Measurements from ENCODE around the gene LMAN2. TPM values are rescaled to one million over a fixed set of nuclear protein-coding genes. Genes with fewer than 3 reads are reported as not detected.
A peak's percentile ranks its signal among the peaks of the same experiment; 100 is the strongest.

The LMAN2 gene
- total and polyA plus RNA-seq, 10 donors: 50.1 to 211 (median 98.1) TPM

DNA sequence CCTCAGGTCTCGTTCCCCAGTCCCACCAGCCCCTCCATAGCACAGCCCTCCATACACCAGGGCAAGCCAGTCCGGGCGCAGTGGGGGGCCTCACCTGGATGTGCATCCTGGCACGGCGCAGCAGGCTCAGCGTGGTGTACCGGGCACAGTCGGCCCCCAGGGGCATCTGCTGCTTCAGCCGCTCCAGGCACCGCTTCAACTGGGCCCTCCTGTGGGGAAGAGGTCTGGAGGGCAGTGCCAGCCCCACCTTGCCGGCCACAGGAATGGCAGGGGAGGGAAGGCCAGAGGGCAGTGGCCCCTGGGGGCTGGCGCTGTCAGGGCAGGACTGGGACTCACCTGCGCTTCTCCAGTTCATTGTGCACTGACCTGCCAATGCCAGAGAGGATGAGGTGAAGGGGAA, 41.1 kb downstream of the LMAN2 start:
- intact Hi-C loops (cut with DNase I; ENCODE audit: low total_unique reads): loop anchor here (10.0 kb wide), 2 partner anchors 54 to 144 kb away; no protein-coding TSS in a partner anchor

GRCh38 chr5:177309351-177310191, 41.9 kb downstream of the LMAN2 start:
- peak; percentile 92 for DNase-seq
- H3K27ac ChIP-seq: peak overlapping the region in 7 of 8 donors; percentile 21 to 94 (median 90)

More for the DNA sequence above, 41.1 kb downstream of the LMAN2 start:
- Histone ChIP-seq H3K36me3 (peaks cover 0 to 37% (median 22%) of the 10 kb centered on the region in 6 donors), H3K9me3 (no peaks in the 10 kb centered on the region), H3K27me3 (replicated peaks in 1 of 7) (no peaks in the 10 kb centered on the region), H3K27ac (peak overlapping the region in 7 of 8 donors; percentile 32 to 94 (median 87)), H3K4me3 (peak overlapping the region in 5 of 8 donors; percentile 56 to 89 (median 73)), H3K4me1 (peaks cover 40 to 100% (median 86%) of the 10 kb centered on the region in 6 donors)
- peak; percentile 87 for DNase-seq
- TF ChIP-seq CTCF (IDR thresholded peaks at IDR 0.05 in 8 of 11, conservative IDR thresholded peaks at IDR 0.05 in 3 of 11) (no peak), POLR2A (IDR thresholded peaks at IDR 0.05) (no peak), POLR2AphosphoS5 (IDR thresholded peaks at IDR 0.05) (no peak)
- 83 to 94% (median 90%) methylated on average over 9 to 13 of the region's 13 CpGs for WGBS, 5 donors

DNA sequence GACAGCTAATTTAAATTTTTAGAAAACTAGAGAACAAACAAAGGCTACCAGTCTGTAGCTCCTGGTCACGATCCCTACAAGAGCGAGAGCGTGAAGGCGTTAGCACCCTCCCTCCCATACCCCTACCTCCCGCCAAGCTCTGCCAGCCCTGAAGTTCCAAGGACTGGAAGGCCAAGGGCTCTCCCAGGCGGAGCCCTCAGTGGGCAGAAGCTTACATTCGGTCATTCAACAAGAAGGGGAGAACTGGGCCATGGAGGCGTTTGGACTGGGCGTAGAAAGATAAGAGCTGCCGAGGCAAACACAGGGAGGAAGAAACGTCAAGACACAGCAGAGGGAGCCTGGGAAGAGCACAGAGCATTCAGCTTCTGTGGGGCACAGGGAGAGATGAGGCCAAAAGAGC, 42.7 kb downstream of the LMAN2 start:
- no peak for DNase-seq
- peaks cover 0 to 45% (median 26%) of the 10 kb centered on the region in 6 donors for H3K36me3 ChIP-seq
- peaks cover 50 to 99% (median 92%) of the 10 kb centered on the region in 6 donors for H3K4me1 ChIP-seq
- 82 to 90% (median 86%) methylated on average over 11 of the region's 11 CpGs for WGBS, 5 donors
- peak overlapping the region in 1 of 8 donors; percentile 89 for H3K4me3 ChIP-seq
- intact Hi-C loops (cut with DNase I; ENCODE audit: low total_unique reads): loop anchor here (10.0 kb wide), 1 partner anchor 194 kb away; no protein-coding TSS in a partner anchor
- peak overlapping the region in 7 of 8 donors; percentile 21 to 94 (median 91) for H3K27ac ChIP-seq
- H3K9me3 ChIP-seq: no peaks in the 10 kb centered on the region
- no peak for TF ChIP-seq POLR2AphosphoS5 (IDR thresholded peaks at IDR 0.05)
- TF ChIP-seq CTCF (IDR thresholded peaks at IDR 0.05 in 8 of 11, conservative IDR thresholded peaks at IDR 0.05 in 3 of 11): no peak
- no peak for TF ChIP-seq POLR2A (IDR thresholded peaks at IDR 0.05)
- no peaks in the 10 kb centered on the region for H3K27me3 ChIP-seq (replicated peaks in 1 of 7)

More at GRCh38 chr5:177309351-177310191, 41.9 kb downstream of the LMAN2 start:
- 51 to 72% (median 53%) methylated on average over 10 of the region's 10 CpGs for WGBS, 5 donors
- intact Hi-C loops (cut with DNase I; ENCODE audit: low total_unique reads): loop anchor here (10.0 kb wide), 3 partner anchors 55 to 195 kb away; no protein-coding TSS in a partner anchor
- Histone ChIP-seq H3K4me3 (peak overlapping the region in 2 of 8 donors; percentile 5 to 89), H3K27me3 (replicated peaks in 1 of 7) (no peaks in the 10 kb centered on the region), H3K36me3 (peaks cover 0 to 45% (median 26%) of the 10 kb centered on the region in 6 donors), H3K4me1 (peaks cover 47 to 100% (median 90%) of the 10 kb centered on the region in 6 donors), H3K9me3 (no peaks in the 10 kb centered on the region)
- TF ChIP-seq POLR2AphosphoS5 (IDR thresholded peaks at IDR 0.05) (peak; percentile 42 to 49 (median 45)), CTCF (IDR thresholded peaks at IDR 0.05 in 8 of 11, conservative IDR thresholded peaks at IDR 0.05 in 3 of 11) (peak; percentile 73 to 93 (median 83)), POLR2A (IDR thresholded peaks at IDR 0.05) (no peak)
